GM19099 (cell line): ENCODE data around the gene ZSWIM2.

ENCODE experiments used
- POLR2A ChIP-seq: IDR thresholded peaks from 3 replicates; pipeline ENCODE4 v1.6.1; 2011; ENCODE audit warnings: low read depth; ENCODE audit not compliant: insufficient read length; ENCODE audit errors: extremely low read depth

ZSWIM2 gene

GRCh38 chr2:186862869-186863709, 14.1 kb upstream of the ZSWIM2 start:
- no peak for TF ChIP-seq POLR2A

- TF ChIP-seq POLR2A, result no peak
Observed at GRCh38 chr2:186855216-186855615, 6.2 kb upstream of the ZSWIM2 start.

- no peak for TF ChIP-seq POLR2A
Observed at GRCh38 chr2:186853951-186854350, 5.0 kb upstream of the ZSWIM2 start.

- no peak for TF ChIP-seq POLR2A
Observed at GRCh38 chr2:186852508-186852907, 3.5 kb upstream of the ZSWIM2 start.

- no peak for TF ChIP-seq POLR2A
Observed at GRCh38 chr2:186842373-186842772, 6.6 kb downstream of the ZSWIM2 start.

GRCh38 chr2:186841940-186842339, 7.0 kb downstream of the ZSWIM2 start:
- no peak for TF ChIP-seq POLR2A

GRCh38 chr2:186835628-186836027, 13.3 kb downstream of the ZSWIM2 start:
- TF ChIP-seq POLR2A, result no peak

- no peak for TF ChIP-seq POLR2A
Observed at GRCh38 chr2:186827862-186828492, 21.0 kb downstream of the ZSWIM2 start.

- TF ChIP-seq POLR2A, result no peak
Observed at GRCh38 chr2:186827411-186827810, 21.6 kb downstream of the ZSWIM2 start.

GRCh38 chr2:186822323-186822722, 26.6 kb downstream of the ZSWIM2 start:
- TF ChIP-seq POLR2A, result no peak

GRCh38 chr2:186820303-186820702, 28.7 kb downstream of the ZSWIM2 start:
- TF ChIP-seq POLR2A, result no peak

- TF ChIP-seq POLR2A, result no peak
Observed at GRCh38 chr2:186806591-186806990, 42.4 kb downstream of the ZSWIM2 start.

- TF ChIP-seq POLR2A, result no peak
Observed at GRCh38 chr2:186784930-186785329, 64.0 kb downstream of the ZSWIM2 start.

GRCh38 chr2:186783254-186783653, 65.7 kb downstream of the ZSWIM2 start:
- no peak for TF ChIP-seq POLR2A

GRCh38 chr2:186780701-186781316, 68.2 kb downstream of the ZSWIM2 start:
- TF ChIP-seq POLR2A, result no peak
